Colonic mucosa (tissue), 4 donors: ENCODE data around the gene CXADR. TPM values are rescaled to one million over a fixed set of nuclear protein-coding genes. Genes with fewer than 3 reads are reported as not detected.

Experiments
- DNase-seq: peaks from one replicate; pipeline ENCODE4 v3.0.0-alpha.2; 2020
- H3K27ac ChIP-seq: fragments of 200-600 bp; one replicate; pipeline ENCODE4 v1.8.0; 2021
- H3K27me3 ChIP-seq: fragments of 200-600 bp; one replicate; pipeline ENCODE4 v1.8.0; 2021
- H3K36me3 ChIP-seq: fragments of 200-600 bp; one replicate; pipeline ENCODE4 v1.8.0; 2021
- H3K4me1 ChIP-seq: fragments of 200-600 bp; one replicate; pipeline ENCODE4 v1.8.0; 2021; ENCODE audit warnings: mild to moderate bottlenecking
- H3K4me3 ChIP-seq: fragments of 200-600 bp; one replicate; pipeline ENCODE4 v1.8.0; 2021
- H3K9ac ChIP-seq, 2 donors: one replicate each; pipeline ENCODE4 v1.7.0; 2013; ENCODE audit warnings: control low read depth in 2 of 2, low read depth in 2 of 2, low read length in 2 of 2
- H3K9me3 ChIP-seq: fragments of 200-600 bp; one replicate; pipeline ENCODE4 v1.8.0; 2021
- intact Hi-C: fragments of 100-400 bp; cut with DNase I; formaldehyde crosslinking; loops from one replicate; pipeline ENCODE4 v1.14.1; 2022
- total RNA-seq, 2 donors: library from RNA; stranded (reverse); fragmentation: NEBNext Ultra II Directional in 1 of 2; extraction: Animal tissue kit (Norgen Biotek cat#: 25700) in 1 of 2; gene quantifications; one replicate each; pipeline ENCODE4 v1.2.1, GENCODE V29; 2021
- TF ChIP-seq, protein P1 (sequence below): fragments of 200-600 bp; IDR thresholded peaks from one replicate; pipeline ENCODE4 v1.8.0; 2022; ENCODE audit warnings: antibody characterized with exemption, mild to moderate bottlenecking
- donor health status: healthy.
- donor health status: DM: no; HTN: no; CAD: no.
- donor health status: DM: no; HTN: no; CAD: no.

The CXADR gene
- total RNA-seq, 2 donors from 2014 or later, result 41.4 to 93.9 TPM

DNA sequence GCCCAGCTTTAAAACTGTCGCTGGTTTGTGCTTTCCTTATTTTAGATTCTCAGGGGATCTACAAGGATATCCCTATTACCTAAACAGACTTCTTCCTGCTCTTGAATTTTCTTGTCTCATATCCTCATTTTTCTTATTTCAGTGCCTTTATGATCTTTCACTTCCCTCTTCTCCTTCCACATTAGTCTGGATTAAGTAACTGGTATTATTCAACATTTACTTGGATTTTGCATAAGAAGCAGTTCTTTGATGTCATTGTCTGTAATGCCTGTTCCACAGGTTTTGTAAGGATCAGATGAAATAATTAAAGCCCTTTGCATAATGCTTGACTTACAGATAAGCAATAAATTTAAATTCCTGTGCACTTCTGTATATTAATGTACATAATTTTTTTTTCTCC lies 26.5 kb downstream of the CXADR start:
- intact Hi-C loops, result no loop called here
- DNase-seq, result no peak
- H3K27me3 ChIP-seq, result no peaks in the 10 kb centered on the region
- TF ChIP-seq, protein P1, sequence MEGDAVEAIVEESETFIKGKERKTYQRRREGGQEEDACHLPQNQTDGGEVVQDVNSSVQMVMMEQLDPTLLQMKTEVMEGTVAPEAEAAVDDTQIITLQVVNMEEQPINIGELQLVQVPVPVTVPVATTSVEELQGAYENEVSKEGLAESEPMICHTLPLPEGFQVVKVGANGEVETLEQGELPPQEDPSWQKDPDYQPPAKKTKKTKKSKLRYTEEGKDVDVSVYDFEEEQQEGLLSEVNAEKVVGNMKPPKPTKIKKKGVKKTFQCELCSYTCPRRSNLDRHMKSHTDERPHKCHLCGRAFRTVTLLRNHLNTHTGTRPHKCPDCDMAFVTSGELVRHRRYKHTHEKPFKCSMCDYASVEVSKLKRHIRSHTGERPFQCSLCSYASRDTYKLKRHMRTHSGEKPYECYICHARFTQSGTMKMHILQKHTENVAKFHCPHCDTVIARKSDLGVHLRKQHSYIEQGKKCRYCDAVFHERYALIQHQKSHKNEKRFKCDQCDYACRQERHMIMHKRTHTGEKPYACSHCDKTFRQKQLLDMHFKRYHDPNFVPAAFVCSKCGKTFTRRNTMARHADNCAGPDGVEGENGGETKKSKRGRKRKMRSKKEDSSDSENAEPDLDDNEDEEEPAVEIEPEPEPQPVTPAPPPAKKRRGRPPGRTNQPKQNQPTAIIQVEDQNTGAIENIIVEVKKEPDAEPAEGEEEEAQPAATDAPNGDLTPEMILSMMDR, result no peak
- H3K27ac ChIP-seq, result no peak overlapping the region
- no peaks in the 10 kb centered on the region for H3K36me3 ChIP-seq
- no peak overlapping the region for H3K9ac ChIP-seq
- no peaks in the 10 kb centered on the region for H3K9me3 ChIP-seq
- H3K4me1 ChIP-seq, result no peaks in the 10 kb centered on the region
- no peak overlapping the region for H3K4me3 ChIP-seq

DNA sequence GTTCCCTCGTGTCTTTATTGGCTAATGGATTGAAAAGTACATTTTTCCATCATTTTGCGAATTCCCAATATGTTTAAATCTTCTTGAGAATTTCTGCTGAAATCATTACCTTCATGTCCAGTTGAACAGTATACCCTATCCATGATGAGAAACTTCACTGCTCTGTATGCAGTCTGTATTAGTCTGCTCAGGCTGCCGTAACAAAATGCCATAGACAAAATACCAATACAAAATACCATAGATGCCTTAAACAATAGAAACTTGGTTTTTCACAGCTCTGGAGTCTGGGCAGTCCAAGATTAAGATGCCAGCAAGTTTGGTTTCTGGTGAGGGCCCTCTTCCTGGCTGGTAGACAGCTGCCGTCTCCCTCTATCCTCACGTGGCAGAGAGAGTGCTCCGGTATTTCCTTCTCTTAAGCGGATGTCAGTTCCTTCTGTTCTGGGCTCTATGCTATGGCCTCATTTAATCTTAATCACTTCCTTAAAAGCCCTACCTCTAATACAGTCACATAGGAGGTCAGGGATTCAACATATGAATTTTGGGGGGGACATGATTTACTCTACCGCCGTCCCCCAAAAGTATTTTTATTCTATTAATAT lies 27.0 kb downstream of the CXADR start:
- Histone ChIP-seq H3K27ac (no peak overlapping the region), H3K4me1 (no peaks in the 10 kb centered on the region), H3K9ac (no peak overlapping the region), H3K4me3 (no peak overlapping the region), H3K9me3 (no peaks in the 10 kb centered on the region), H3K36me3 (no peaks in the 10 kb centered on the region), H3K27me3 (no peaks in the 10 kb centered on the region)
- DNase-seq, result no peak
- intact Hi-C loops, result no loop called here
- TF ChIP-seq, protein P1, result no peak

DNA sequence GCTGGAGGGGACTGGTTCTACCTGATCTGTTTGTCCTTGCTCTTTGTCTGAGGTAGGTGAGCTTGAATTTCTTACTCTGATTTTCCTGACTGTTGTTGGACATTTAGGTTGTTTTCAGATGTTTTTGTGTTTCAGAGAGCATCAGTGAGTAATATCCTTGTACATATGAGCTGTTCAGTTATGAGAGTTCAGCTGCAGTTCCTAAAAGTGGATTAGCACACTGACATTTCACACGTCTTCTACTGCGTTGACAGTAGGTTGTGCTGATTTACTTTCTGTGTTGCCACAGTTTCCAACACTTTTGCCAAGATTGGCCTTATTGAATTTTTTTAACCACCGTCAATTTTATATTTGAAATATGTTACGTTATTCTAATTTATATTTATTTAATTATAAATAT lies 27.7 kb downstream of the CXADR start:
- DNase-seq, result no peak
- intact Hi-C loops, result no loop called here
- no peaks in the 10 kb centered on the region for H3K4me1 ChIP-seq
- H3K9ac ChIP-seq, result no peak overlapping the region
- H3K9me3 ChIP-seq, result no peaks in the 10 kb centered on the region
- no peaks in the 10 kb centered on the region for H3K36me3 ChIP-seq
- H3K27ac ChIP-seq, result no peak overlapping the region
- no peaks in the 10 kb centered on the region for H3K27me3 ChIP-seq
- no peak overlapping the region for H3K4me3 ChIP-seq
- TF ChIP-seq, protein P1, result no peak

DNA sequence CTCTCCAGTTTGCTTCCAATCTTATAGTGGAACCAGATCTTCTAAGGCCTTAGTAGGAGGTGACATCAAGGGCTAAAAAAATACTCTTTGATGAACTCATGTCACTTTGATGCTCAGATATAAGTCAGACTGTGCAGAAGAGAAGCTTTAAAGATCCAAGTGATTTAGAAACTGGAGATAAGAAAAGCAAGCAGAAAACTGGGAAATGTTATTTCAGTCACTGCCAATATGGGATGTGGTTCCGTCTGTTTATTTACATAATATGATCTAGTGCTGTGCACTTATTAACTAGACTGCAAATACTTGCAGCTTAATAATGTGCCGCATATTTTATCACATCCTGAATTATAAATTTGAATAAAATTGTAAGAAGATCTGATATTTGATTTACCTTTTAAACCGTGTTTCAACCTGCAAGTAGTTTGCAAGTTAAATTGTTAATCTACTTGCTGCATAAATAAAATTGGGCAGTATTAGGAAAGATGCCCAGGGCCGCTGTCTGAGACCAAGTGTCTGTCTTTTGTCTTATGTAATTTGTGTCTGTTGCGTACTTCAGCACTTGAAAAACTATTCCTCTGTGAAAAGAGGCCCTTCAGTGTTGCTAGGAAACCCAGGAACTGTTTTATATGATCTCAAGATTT lies 29.6 kb downstream of the CXADR start:
- Histone ChIP-seq H3K4me3 (no peak overlapping the region), H3K9ac (no peak overlapping the region), H3K9me3 (no peaks in the 10 kb centered on the region), H3K4me1 (no peaks in the 10 kb centered on the region), H3K27me3 (no peaks in the 10 kb centered on the region), H3K27ac (no peak overlapping the region), H3K36me3 (no peaks in the 10 kb centered on the region)
- DNase-seq, result no peak
- intact Hi-C loops, result no loop called here
- TF ChIP-seq, protein P1, result no peak

DNA sequence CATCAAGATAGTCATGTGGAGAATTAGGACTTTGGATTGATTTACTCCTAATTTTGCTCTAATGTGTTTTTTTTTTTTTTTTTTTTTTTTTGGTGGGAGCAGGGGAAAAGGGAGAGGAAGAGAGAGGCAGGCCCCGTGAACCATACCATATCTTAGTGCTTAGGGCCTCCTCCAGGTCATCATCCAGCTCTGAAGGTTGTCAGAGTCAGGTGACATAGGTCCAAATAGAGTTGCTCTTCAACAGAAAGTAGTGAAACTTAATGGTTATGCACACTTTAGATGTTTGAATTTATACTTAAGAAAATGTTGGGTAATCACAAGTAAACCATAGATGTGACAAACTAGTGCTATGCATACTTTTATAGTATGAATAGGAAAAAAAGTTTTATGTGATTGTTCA lies 32.2 kb downstream of the CXADR start:
- Histone ChIP-seq H3K27me3 (no peaks in the 10 kb centered on the region), H3K36me3 (no peaks in the 10 kb centered on the region), H3K4me1 (no peaks in the 10 kb centered on the region), H3K9me3 (no peaks in the 10 kb centered on the region), H3K27ac (no peak overlapping the region), H3K4me3 (no peak overlapping the region), H3K9ac (no peak overlapping the region)
- no peak for DNase-seq
- TF ChIP-seq, protein P1, result no peak
- intact Hi-C loops, result no loop called here
